HL-60 (cell line): ENCODE results near the gene POU5F1.

Experiments
- DNase-seq, 2 experiments: peaks; one replicate each; pipeline ENCODE4 v3.0.0-alpha.2; 2010 to 2020; ENCODE audit warnings: low read depth in 1 of 2, low spot score in 1 of 2
- H3K27ac ChIP-seq: fragments of 250-450 bp; sonication (Bioruptor Pico); replicated peaks from 2 replicates; pipeline ENCODE4 v1.5.1; 2020; ENCODE audit warnings: mild to moderate bottlenecking, moderate library complexity
- H3K27me3 ChIP-seq: fragments of 250-450 bp; sonication (Bioruptor Pico); 2 replicates; pipeline ENCODE4 v1.5.1; 2021; ENCODE audit warnings: mild to moderate bottlenecking, moderate library complexity; ENCODE audit not compliant: insufficient read depth, poor library complexity, severe bottlenecking
- H3K4me3 ChIP-seq: replicated peaks from 2 replicates; pipeline ENCODE4 v1.5.1; 2011; ENCODE audit warnings: mild to moderate bottlenecking, control low read depth, low read length; ENCODE audit not compliant: insufficient read depth
- GABPA ChIP-seq: IDR thresholded peaks from 2 replicates; pipeline ENCODE4 v1.6.1; 2012; ENCODE audit warnings: low read depth
- POLR2AphosphoS5 ChIP-seq: IDR thresholded peaks from 2 replicates; pipeline ENCODE4 v1.6.1; 2012; ENCODE audit warnings: low read depth
- SPI1 ChIP-seq: IDR thresholded peaks from 2 replicates; pipeline ENCODE4 v1.6.1; 2012; ENCODE audit warnings: low read depth, mild to moderate bottlenecking, borderline replicate concordance
- TF ChIP-seq, protein P1 (sequence below): IDR thresholded peaks from 2 replicates; pipeline ENCODE4 v1.6.1; 2012; ENCODE audit warnings: low read depth; ENCODE audit not compliant: insufficient replicate concordance
- TF ChIP-seq, protein P2 (sequence below): IDR thresholded peaks from one replicate; pipeline ENCODE4 v1.5.1; 2011; ENCODE audit warnings: low read length, control low read depth, inconsistent platforms; ENCODE audit not compliant: insufficient read depth

The POU5F1 gene

DNA sequence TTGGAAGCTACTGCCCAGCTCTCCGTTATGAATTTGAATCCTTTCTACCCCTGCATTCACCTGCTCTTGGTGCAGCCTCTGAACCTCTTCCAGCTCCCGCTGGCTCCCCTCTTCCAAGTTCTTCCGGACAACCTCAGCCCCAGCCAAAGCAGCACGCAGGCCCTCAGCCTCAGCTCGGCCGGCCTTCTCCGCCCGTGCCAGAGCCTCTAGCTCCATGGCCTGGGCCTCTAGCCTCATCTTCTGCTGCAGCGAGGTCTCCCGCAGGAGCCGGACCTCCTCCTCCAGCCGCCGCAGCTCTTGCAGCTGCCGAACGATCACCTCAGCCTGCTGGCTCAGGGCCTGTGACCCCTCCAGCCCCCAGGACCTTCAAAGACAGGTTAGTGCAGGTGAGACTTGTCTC is 16.0 kb downstream of the POU5F1 start:
- TF ChIP-seq GABPA (no peak), SPI1 (no peak), POLR2AphosphoS5 (no peak)
- TF ChIP-seq, protein P1, sequence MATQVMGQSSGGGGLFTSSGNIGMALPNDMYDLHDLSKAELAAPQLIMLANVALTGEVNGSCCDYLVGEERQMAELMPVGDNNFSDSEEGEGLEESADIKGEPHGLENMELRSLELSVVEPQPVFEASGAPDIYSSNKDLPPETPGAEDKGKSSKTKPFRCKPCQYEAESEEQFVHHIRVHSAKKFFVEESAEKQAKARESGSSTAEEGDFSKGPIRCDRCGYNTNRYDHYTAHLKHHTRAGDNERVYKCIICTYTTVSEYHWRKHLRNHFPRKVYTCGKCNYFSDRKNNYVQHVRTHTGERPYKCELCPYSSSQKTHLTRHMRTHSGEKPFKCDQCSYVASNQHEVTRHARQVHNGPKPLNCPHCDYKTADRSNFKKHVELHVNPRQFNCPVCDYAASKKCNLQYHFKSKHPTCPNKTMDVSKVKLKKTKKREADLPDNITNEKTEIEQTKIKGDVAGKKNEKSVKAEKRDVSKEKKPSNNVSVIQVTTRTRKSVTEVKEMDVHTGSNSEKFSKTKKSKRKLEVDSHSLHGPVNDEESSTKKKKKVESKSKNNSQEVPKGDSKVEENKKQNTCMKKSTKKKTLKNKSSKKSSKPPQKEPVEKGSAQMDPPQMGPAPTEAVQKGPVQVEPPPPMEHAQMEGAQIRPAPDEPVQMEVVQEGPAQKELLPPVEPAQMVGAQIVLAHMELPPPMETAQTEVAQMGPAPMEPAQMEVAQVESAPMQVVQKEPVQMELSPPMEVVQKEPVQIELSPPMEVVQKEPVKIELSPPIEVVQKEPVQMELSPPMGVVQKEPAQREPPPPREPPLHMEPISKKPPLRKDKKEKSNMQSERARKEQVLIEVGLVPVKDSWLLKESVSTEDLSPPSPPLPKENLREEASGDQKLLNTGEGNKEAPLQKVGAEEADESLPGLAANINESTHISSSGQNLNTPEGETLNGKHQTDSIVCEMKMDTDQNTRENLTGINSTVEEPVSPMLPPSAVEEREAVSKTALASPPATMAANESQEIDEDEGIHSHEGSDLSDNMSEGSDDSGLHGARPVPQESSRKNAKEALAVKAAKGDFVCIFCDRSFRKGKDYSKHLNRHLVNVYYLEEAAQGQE, result no peak
- TF ChIP-seq, protein P2, sequence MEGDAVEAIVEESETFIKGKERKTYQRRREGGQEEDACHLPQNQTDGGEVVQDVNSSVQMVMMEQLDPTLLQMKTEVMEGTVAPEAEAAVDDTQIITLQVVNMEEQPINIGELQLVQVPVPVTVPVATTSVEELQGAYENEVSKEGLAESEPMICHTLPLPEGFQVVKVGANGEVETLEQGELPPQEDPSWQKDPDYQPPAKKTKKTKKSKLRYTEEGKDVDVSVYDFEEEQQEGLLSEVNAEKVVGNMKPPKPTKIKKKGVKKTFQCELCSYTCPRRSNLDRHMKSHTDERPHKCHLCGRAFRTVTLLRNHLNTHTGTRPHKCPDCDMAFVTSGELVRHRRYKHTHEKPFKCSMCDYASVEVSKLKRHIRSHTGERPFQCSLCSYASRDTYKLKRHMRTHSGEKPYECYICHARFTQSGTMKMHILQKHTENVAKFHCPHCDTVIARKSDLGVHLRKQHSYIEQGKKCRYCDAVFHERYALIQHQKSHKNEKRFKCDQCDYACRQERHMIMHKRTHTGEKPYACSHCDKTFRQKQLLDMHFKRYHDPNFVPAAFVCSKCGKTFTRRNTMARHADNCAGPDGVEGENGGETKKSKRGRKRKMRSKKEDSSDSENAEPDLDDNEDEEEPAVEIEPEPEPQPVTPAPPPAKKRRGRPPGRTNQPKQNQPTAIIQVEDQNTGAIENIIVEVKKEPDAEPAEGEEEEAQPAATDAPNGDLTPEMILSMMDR, result no peak
- H3K27ac ChIP-seq, result no peak overlapping the region
- DNase-seq, result no peak
- H3K4me3 ChIP-seq, result no peak overlapping the region
- H3K27me3 ChIP-seq, result no peaks in the 10 kb centered on the region

DNA sequence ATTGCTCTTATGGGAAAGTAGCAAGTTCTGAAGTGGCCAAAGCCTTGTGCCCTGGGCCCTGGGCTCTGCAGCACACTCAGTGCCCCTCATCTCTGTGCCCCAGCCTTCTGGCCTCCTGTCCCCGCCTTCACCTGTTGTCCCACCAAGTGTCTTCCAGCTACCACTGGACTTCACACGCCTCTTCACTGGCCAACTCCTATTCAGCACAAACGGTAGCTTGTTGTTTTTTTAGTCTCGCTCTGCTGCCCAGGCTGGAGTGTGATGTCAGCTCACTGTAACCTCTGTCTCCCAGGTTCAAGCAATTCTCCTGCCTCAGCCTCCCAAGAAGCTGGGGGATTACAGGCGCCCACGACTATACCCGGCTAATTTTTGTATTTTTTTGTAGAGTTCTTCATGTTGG is 17.7 kb downstream of the POU5F1 start:
- DNase-seq, result no peak
- Histone ChIP-seq H3K27ac (no peak overlapping the region), H3K27me3 (no peaks in the 10 kb centered on the region), H3K4me3 (no peak overlapping the region)
- TF ChIP-seq SPI1 (no peak), POLR2AphosphoS5 (no peak), GABPA (no peak)
- TF ChIP-seq, protein P1, result no peak
- TF ChIP-seq, protein P2, result no peak

DNA sequence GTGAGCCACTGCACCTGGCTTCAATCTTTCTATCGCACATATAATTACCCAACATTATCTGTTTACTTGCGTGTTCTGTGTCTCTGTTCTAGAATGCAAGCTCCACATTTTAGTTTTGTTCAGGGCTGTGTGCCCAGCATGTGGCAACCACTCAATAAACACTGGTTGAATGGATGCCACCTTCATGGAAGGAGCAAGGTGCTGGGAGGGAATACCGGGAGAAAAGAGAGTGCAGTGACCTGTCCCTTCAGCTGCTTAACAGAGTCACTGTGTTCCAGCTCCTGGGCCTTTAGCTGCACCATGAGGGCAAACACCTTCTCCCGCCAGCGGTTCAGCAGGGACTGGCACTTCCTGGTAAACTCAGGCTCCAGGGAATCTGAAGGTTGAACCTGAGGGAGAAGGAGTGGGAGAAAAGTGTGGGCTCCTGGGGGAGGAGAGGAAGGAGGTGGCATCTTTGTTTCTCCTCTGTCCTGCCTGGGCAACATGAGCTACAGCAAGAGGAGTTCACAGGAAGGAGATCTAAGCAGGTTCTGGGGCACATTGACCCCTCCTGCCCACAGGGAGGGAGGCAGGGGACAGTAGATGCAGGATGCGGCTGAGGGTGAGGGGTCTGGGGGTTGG is 20.5 kb downstream of the POU5F1 start:
- TF ChIP-seq, protein P1, result no peak
- TF ChIP-seq POLR2AphosphoS5 (no peak), GABPA (no peak), SPI1 (no peak)
- TF ChIP-seq, protein P2, result no peak
- no peak overlapping the region for H3K27ac ChIP-seq

More for the DNA sequence above, 20.5 kb downstream of the POU5F1 start:
- no peak for DNase-seq
- Histone ChIP-seq H3K27me3 (no peaks in the 10 kb centered on the region), H3K4me3 (no peak overlapping the region)
